CD4-positive, alpha-beta T cell (primary cell): ENCODE data around the gene MAST4. TPM values are rescaled to one million over a fixed set of nuclear protein-coding genes. Genes with fewer than 3 reads are reported as not detected.
A peak's percentile ranks its signal among the peaks of the same experiment; 100 is the strongest.

Experiments
- ATAC-seq: fragments of 200-7000 bp; cut with Tn5 transposase; one replicate; pipeline ENCODE4 v1.10.0; 2022; ENCODE audit warnings: mild to moderate bottlenecking; ENCODE audit not compliant: poor library complexity
- CTCF ChIA-PET: fragments of 350-600 bp; sonication (Branson Sonifier 250); formaldehyde crosslinking; loops from one replicate; lab custom pipeline; 2021; ENCODE audit warnings: antibody characterized with exemption, inconsistent platforms; lab: Charles Lee
- POLR2A ChIA-PET: fragments of 350-600 bp; sonication (Branson Sonifier 250); formaldehyde crosslinking; loops from one replicate; lab custom pipeline; 2021; ENCODE audit warnings: antibody characterized with exemption, inconsistent platforms; lab: Charles Lee
- DNase-seq, 14 experiments: peaks; one replicate each; pipeline ENCODE4 v3.0.0-alpha.2; 2013 to 2020; ENCODE audit warnings: mixed read lengths in 2 of 14
- H3K27ac ChIP-seq, 2 donors: one replicate each; pipeline versions ENCODE4 v1.5.1 to v1.7.0; 2013; ENCODE audit warnings: low read length in 2 of 2, low read depth in 1 of 2, mild to moderate bottlenecking in 1 of 2
- H3K27me3 ChIP-seq, 2 experiments: 1 replicate in 1 of 2; 2 replicates in 1 of 2; pipeline versions ENCODE4 v1.6.1 to v1.7.0; 2013; ENCODE audit warnings: low read length in 2 of 2, control low read depth in 1 of 2, mild to moderate bottlenecking in 1 of 2, moderate library complexity in 1 of 2; ENCODE audit not compliant: insufficient read depth in 2 of 2, control insufficient read depth in 1 of 2
- H3K36me3 ChIP-seq: one replicate; pipeline ENCODE4 v1.6.1; 2013; ENCODE audit warnings: low read length, control low read depth; ENCODE audit not compliant: insufficient read depth
- H3K4me1 ChIP-seq: one replicate; pipeline ENCODE4 v1.6.1; 2013; ENCODE audit warnings: low read length, control low read depth; ENCODE audit not compliant: insufficient read depth
- H3K4me3 ChIP-seq: one replicate; pipeline ENCODE4 v1.5.1; 2013; ENCODE audit warnings: mild to moderate bottlenecking, low read length, moderate library complexity
- H3K9me3 ChIP-seq, 2 experiments: 1 replicate in 1 of 2; 2 replicates in 1 of 2; pipeline versions ENCODE4 v1.6.1 to v1.7.0; 2013; ENCODE audit warnings: low read length in 2 of 2, mild to moderate bottlenecking in 2 of 2, control low read depth in 1 of 2, moderate library complexity in 1 of 2; ENCODE audit not compliant: control insufficient read depth in 1 of 2, insufficient read depth in 1 of 2
- H3K27ac Mint-ChIP-seq: one replicate; pipeline ENCODE4 v1.8.0; 2020; ENCODE audit warnings: mixed read lengths
- H3K27me3 Mint-ChIP-seq: one replicate; pipeline ENCODE4 v1.8.0; 2021; ENCODE audit warnings: mixed read lengths
- H3K36me3 Mint-ChIP-seq: one replicate; pipeline ENCODE4 v1.8.0; 2021; ENCODE audit warnings: low read depth, mixed read lengths
- H3K4me1 Mint-ChIP-seq: one replicate; pipeline ENCODE4 v1.8.0; 2021; ENCODE audit warnings: low read depth, mixed read lengths
- H3K4me3 Mint-ChIP-seq: one replicate; pipeline ENCODE4 v1.8.0; 2020; ENCODE audit warnings: mild to moderate bottlenecking, mixed read lengths
- H3K9me3 Mint-ChIP-seq: one replicate; pipeline ENCODE4 v1.8.0; 2020; ENCODE audit warnings: mixed read lengths
- CTCF ChIP-seq: fragments of 200-600 bp; IDR thresholded peaks from one replicate; pipeline ENCODE4 v1.8.0; 2022; ENCODE audit warnings: antibody characterized with exemption, mild to moderate bottlenecking
- intact Hi-C, 2 experiments: fragments of 100-400 bp; cut with DNase I in 1 of 2; cut with micrococcal nuclease in 1 of 2; formaldehyde crosslinking; loops; one replicate each; pipeline versions ENCODE4 v1.15.1 to v1.9.0; 2023 to 2025; cut with DNase I, micrococcal nuclease
- total RNA-seq, 174 experiments: library from RNA in 2 of 174; stranded (reverse) in 2 of 174; gene quantifications; one replicate each; pipeline ENCODE4 v1.2.3 and lab custom pipeline; 2021 to 2026

MAST4 gene
- total RNA-seq, 2 experiments from 2014 or later = 21.3 to 21.6 TPM

DNA sequence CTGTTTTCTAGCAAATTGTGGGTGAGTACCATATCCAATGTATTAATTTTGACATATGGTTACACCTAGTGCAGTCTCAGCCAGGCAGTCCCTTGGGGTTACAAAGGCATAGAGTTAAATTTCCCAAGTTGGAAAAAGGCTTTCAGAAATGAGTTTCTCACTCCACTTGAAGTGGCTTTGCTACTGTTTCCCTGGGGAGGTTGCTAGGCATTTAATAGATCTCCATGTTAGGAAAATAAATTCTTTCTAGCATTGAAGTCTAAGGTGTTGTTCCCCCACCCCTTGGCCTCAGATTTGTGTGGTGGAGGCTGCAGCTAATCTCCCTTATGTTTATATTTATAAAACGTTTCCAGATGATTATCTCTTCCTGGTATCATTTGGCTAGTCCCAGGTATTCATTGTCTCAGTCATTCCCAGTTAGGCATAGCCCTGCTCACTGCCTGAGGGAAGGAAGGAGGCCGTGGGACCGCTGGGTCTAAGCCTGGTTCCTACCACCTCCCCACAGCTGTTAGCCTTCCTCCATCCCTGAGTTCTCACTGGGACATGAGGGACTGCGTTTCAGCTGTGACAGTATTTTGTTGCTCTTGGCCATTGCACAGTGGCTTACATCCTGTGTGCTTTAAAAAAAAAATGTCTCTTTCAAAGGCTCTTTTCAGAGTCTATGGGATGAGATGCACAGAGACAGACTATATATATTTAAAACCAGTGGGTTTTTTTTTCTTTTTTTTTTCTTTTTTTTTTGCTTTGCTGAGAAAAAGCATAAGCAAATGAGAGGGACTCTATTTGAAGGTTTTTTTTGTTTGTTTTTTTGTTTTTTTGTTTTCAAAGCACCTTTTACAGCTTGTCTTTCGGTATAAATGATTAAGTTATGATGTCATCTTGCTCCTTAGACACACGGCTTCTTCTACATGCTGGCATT is 121.5 kb downstream of the MAST4 start:
- Histone ChIP-seq H3K27me3 (peaks cover 3 to 9% of the 10 kb centered on the region in 2 experiments), H3K36me3 (no peaks in the 10 kb centered on the region), H3K9me3 (peaks cover 0 to under 1% of the 10 kb centered on the region in 2 experiments), H3K4me1 (no peaks in the 10 kb centered on the region), H3K27ac (no peak overlapping the region), H3K4me3 (no peak overlapping the region)
- Mint-ChIP-seq H3K4me1 (no peaks in the 10 kb centered on the region), H3K36me3 (no peaks in the 10 kb centered on the region), H3K4me3 (no peak overlapping the region), H3K27ac (no peak overlapping the region), H3K9me3 (peaks cover 4% of the 10 kb centered on the region), H3K27me3 (peaks cover 11% of the 10 kb centered on the region)
- ATAC-seq (no peak), DNase-seq (no peak)
- POLR2A ChIA-PET = no interaction called here
- CTCF ChIA-PET = no interaction called here
- intact Hi-C loops = no loop called here
- TF ChIP-seq CTCF = no peak

DNA sequence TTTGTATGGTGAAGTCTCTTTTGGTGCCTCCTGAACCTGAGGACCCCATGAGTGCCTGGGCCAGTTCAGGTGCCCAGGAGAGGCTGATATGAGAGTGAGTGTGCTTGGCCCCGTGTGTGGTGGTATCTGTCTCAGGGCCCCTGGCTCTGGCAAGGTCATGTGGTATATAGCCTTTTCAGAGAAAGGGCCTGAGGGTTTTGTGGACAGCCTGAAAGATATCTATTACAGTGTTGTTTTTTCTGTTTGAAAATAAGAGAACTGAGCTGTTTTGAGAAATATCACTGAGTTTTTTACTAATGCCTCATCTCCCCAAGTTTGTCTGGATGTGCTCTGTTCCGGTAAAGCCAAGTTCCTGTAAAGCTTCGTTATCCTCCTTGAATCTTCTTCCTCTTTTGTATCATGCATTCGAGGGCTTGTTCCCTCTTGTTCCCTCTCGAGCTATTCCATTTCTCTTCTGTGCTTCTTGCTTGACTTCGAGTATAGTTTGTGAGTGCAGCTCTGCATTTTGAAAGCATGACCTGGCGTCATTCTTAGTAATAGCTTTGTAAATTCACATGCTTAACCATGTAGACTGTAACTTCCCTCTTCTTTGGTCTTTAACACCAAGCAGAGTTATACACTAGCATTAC is 122.3 kb downstream of the MAST4 start:
- no peak for ATAC-seq
- H3K27ac ChIP-seq = no peak overlapping the region

GRCh38 chr5:66720780-66721179 is 124.6 kb downstream of the MAST4 start:
- peaks cover 3 to 9% of the 10 kb centered on the region in 2 experiments for H3K27me3 ChIP-seq
- intact Hi-C loops = no loop called here
- POLR2A ChIA-PET = no interaction called here
- ATAC-seq (no peak), DNase-seq (no peak)
- Mint-ChIP-seq H3K4me3 (no peak overlapping the region), H3K27ac (no peak overlapping the region), H3K9me3 (no peaks in the 10 kb centered on the region), H3K4me1 (no peaks in the 10 kb centered on the region), H3K27me3 (no peaks in the 10 kb centered on the region), H3K36me3 (no peaks in the 10 kb centered on the region)
- no peak overlapping the region for H3K4me3 ChIP-seq
- TF ChIP-seq CTCF = no peak
- H3K9me3 ChIP-seq = no peaks in the 10 kb centered on the region
- H3K4me1 ChIP-seq = no peaks in the 10 kb centered on the region
- no peaks in the 10 kb centered on the region for H3K36me3 ChIP-seq
- no peak overlapping the region for H3K27ac ChIP-seq
- CTCF ChIA-PET = no interaction called here

More for the DNA sequence above, 122.3 kb downstream of the MAST4 start:
- Histone ChIP-seq H3K36me3 (no peaks in the 10 kb centered on the region), H3K27me3 (peaks cover 3 to 9% of the 10 kb centered on the region in 2 experiments), H3K4me3 (no peak overlapping the region), H3K9me3 (no peaks in the 10 kb centered on the region), H3K4me1 (no peaks in the 10 kb centered on the region)
- H3K4me1 Mint-ChIP-seq = no peaks in the 10 kb centered on the region
- no peak for TF ChIP-seq CTCF
- no peaks in the 10 kb centered on the region for H3K9me3 Mint-ChIP-seq
- H3K4me3 Mint-ChIP-seq = no peak overlapping the region
- CTCF ChIA-PET = no interaction called here
- peaks cover 7% of the 10 kb centered on the region for H3K27me3 Mint-ChIP-seq
- DNase-seq = peak in 1 of 14 experiments; percentile 3
- intact Hi-C loops = no loop called here
- H3K36me3 Mint-ChIP-seq = no peaks in the 10 kb centered on the region
- POLR2A ChIA-PET = no interaction called here
- no peak overlapping the region for H3K27ac Mint-ChIP-seq
